PC-3 (cell line): Measurements from ENCODE around the gene TCERG1L. TPM values are rescaled to one million over a fixed set of nuclear protein-coding genes. Genes with fewer than 3 reads are reported as not detected.

Experiments used
- ATAC-seq: fragments of 200-7000 bp; cut with Tn5 transposase; 2 replicates; pipeline ENCODE4 v1.9.1; 2020; ENCODE audit warnings: mild to moderate bottlenecking, moderate library complexity
- BruUV-seq: library from RNA; stranded (reverse); fragments of 400-500 nt; replicated peaks from 2 replicates; lab custom pipeline; 2021; lab: Mats Ljungman, UMichigan
- CTCF ChIA-PET: fragments of 300-600 bp; sonication (Branson Sonifier 250); formaldehyde crosslinking; loops from one replicate; lab custom pipeline; 2022; ENCODE audit warnings: antibody characterized with exemption; lab: Charles Lee
- POLR2A ChIA-PET: fragments of 300-600 bp; sonication (Branson Sonifier 250); formaldehyde crosslinking; loops from one replicate; lab custom pipeline; 2022; ENCODE audit warnings: antibody characterized with exemption; ENCODE audit not compliant: unreplicated experiment; lab: Charles Lee
- DNase-seq: peaks from one replicate; pipeline ENCODE4 v3.0.0-alpha.2; 2015
- H2AFZ ChIP-seq: fragments of 300-600 bp; sonication (generic); 2 replicates; pipeline ENCODE4 v1.6.0; 2016; ENCODE audit warnings: antibody characterized with exemption, low read length
- H3F3A ChIP-seq: fragments of 300-600 bp; sonication (generic); one replicate; pipeline ENCODE4 v1.6.0; 2017; ENCODE audit warnings: antibody characterized with exemption, low read length, control low read depth, mild to moderate bottlenecking; ENCODE audit not compliant: unreplicated experiment
- H3K27ac ChIP-seq: fragments of 300-600 bp; sonication (generic); 2 replicates; pipeline ENCODE4 v1.5.1; 2016; ENCODE audit warnings: mild to moderate bottlenecking, low read length
- H3K27me3 ChIP-seq: fragments of 300-600 bp; sonication (generic); 2 replicates; pipeline ENCODE4 v1.6.1; 2016; ENCODE audit warnings: low read length, mixed read lengths
- H3K36me3 ChIP-seq: fragments of 300-600 bp; sonication (generic); 2 replicates; pipeline ENCODE4 v1.6.1; 2016; ENCODE audit warnings: low read depth, mixed run types, low read length, mixed read lengths
- H3K4me1 ChIP-seq: fragments of 300-600 bp; sonication (generic); 2 replicates; pipeline ENCODE4 v1.5.1; 2016; ENCODE audit warnings: low read length; ENCODE audit not compliant: insufficient read depth
- H3K4me2 ChIP-seq: fragments of 300-600 bp; sonication (generic); 2 replicates; pipeline ENCODE4 v1.6.0; 2016; ENCODE audit warnings: low read length
- H3K4me3 ChIP-seq: fragments of 300-600 bp; sonication (generic); 2 replicates; pipeline ENCODE4 v1.5.1; 2016; ENCODE audit warnings: mild to moderate bottlenecking, low read length, mixed read lengths
- H3K79me2 ChIP-seq: fragments of 300-600 bp; sonication (generic); 2 replicates; pipeline ENCODE4 v1.6.1; 2017; ENCODE audit warnings: low read length, mixed read lengths
- H3K9ac ChIP-seq: fragments of 300-600 bp; sonication (generic); 2 replicates; pipeline ENCODE4 v1.6.0; 2016; ENCODE audit warnings: mild to moderate bottlenecking, low read length
- H3K9me2 ChIP-seq: fragments of 300-600 bp; sonication (generic); replicated peaks from 2 replicates; pipeline ENCODE4 v1.6.1; 2016; ENCODE audit warnings: mixed run types, low read length, mixed read lengths
- H3K9me3 ChIP-seq: fragments of 300-600 bp; sonication (generic); 2 replicates; pipeline ENCODE4 v1.6.1; 2016; ENCODE audit warnings: low read length, mixed read lengths
- H4K20me1 ChIP-seq: fragments of 300-600 bp; sonication (generic); 2 replicates; pipeline ENCODE4 v1.6.1; 2016; ENCODE audit warnings: low read length, mixed read lengths
- EZH2 ChIP-seq: fragments of 300-600 bp; sonication (generic); IDR thresholded peaks from one replicate; pipeline ENCODE4 v1.6.1; 2017; ENCODE audit warnings: antibody characterized with exemption, mild to moderate bottlenecking, low read length; ENCODE audit not compliant: unreplicated experiment
- EZH2phosphoT487 ChIP-seq: fragments of 300-600 bp; sonication (generic); IDR thresholded peaks from 2 replicates; pipeline ENCODE4 v1.6.1; 2018; ENCODE audit warnings: mild to moderate bottlenecking, antibody characterized with exemption, low read length, borderline replicate concordance
- intact Hi-C: fragments of 100-400 bp; cut with micrococcal nuclease; formaldehyde crosslinking; loops from 2 replicates; pipeline ENCODE4 v1.9.0; 2023
- total RNA-seq: library from RNA; depleted of rRNA; stranded (reverse); fragments of >200 nt; gene quantifications from 2 replicates; pipeline ENCODE4 v1.2.3, GENCODE V29; 2014
- TF ChIP-seq, protein P1 (sequence below): fragments of 300-600 bp; sonication (generic); conservative IDR thresholded peaks from 2 replicates; pipeline ENCODE4 v1.5.1; 2017; ENCODE audit warnings: antibody characterized with exemption, low read depth, mild to moderate bottlenecking, low read length

Gene TCERG1L
- total RNA-seq, 1 experiment from 2014 or later = not detected

DNA sequence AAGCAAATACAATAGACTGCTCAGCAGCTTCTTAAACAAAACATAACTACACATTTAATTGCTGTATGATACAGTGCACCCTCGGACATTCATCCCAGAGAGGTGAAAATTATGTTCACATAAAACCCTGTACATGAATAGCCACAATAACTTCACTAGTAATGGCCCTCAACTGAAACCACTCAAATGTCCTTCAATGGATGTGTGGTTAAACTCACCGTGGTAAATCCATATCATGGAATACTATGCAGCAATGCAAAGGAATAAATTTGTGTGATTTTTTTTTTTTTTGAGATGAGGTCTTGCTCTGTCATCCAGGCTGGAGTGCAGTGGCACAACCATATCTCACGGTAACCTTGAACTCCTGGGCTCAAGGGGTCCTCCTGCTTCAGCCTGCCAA is 252.7 kb downstream of the TCERG1L start:
- no peaks in the 10 kb centered on the region for H3K36me3 ChIP-seq
- ATAC-seq = no peak
- ChIA-PET CTCF (no interaction called here), POLR2A (no interaction called here)
- BruUV-seq = no TSS peak
- H3F3A ChIP-seq = no peaks in the 10 kb centered on the region
- H3K4me2 ChIP-seq = no peak overlapping the region
- no peaks in the 10 kb centered on the region for H3K4me1 ChIP-seq
- no peaks in the 10 kb centered on the region for H3K79me2 ChIP-seq
- H3K27ac ChIP-seq = no peak overlapping the region
- H3K9ac ChIP-seq = no peak overlapping the region
- TF ChIP-seq, protein P1, sequence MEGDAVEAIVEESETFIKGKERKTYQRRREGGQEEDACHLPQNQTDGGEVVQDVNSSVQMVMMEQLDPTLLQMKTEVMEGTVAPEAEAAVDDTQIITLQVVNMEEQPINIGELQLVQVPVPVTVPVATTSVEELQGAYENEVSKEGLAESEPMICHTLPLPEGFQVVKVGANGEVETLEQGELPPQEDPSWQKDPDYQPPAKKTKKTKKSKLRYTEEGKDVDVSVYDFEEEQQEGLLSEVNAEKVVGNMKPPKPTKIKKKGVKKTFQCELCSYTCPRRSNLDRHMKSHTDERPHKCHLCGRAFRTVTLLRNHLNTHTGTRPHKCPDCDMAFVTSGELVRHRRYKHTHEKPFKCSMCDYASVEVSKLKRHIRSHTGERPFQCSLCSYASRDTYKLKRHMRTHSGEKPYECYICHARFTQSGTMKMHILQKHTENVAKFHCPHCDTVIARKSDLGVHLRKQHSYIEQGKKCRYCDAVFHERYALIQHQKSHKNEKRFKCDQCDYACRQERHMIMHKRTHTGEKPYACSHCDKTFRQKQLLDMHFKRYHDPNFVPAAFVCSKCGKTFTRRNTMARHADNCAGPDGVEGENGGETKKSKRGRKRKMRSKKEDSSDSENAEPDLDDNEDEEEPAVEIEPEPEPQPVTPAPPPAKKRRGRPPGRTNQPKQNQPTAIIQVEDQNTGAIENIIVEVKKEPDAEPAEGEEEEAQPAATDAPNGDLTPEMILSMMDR = no peak
- no peaks in the 10 kb centered on the region for H4K20me1 ChIP-seq
- DNase-seq = no peak
- no peak overlapping the region for H2AFZ ChIP-seq
- H3K27me3 ChIP-seq = no peaks in the 10 kb centered on the region
- H3K4me3 ChIP-seq = no peak overlapping the region
- no peaks in the 10 kb centered on the region for H3K9me3 ChIP-seq
- H3K9me2 ChIP-seq = no peaks in the 10 kb centered on the region
- intact Hi-C loops = no loop called here

DNA sequence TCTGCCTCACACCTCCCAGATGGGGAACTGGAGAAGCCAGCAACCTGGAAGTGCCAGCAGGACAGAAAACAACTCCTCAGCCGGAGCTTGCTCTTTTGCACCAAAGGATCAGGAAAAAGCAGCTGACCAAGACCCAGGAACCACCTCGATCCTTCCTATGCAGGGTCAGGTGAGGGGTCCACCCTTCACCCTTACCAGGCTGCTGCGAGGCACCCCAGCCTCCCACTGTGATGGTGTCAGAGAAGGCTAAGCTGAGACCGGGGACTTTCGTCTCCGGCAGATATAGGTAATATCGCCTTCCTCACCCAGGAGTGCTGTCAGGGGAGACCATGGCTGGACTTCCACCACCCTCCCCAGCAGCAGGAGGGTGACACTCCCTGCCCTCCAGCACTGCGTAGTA is 254.7 kb downstream of the TCERG1L start:
- no peak overlapping the region for H3K27ac ChIP-seq
- ChIA-PET POLR2A (no interaction called here), CTCF (no interaction called here)
- H3K4me2 ChIP-seq = no peak overlapping the region
- intact Hi-C loops = no loop called here
- no peak overlapping the region for H3K9ac ChIP-seq
- no peak overlapping the region for H2AFZ ChIP-seq
- H3K9me3 ChIP-seq = no peaks in the 10 kb centered on the region
- no peaks in the 10 kb centered on the region for H4K20me1 ChIP-seq
- H3K4me1 ChIP-seq = no peaks in the 10 kb centered on the region
- TF ChIP-seq EZH2phosphoT487 = no peak
- TF ChIP-seq, protein P1 = no peak
- DNase-seq (no peak), ATAC-seq (no peak)
- H3F3A ChIP-seq = no peaks in the 10 kb centered on the region
- H3K36me3 ChIP-seq = no peaks in the 10 kb centered on the region
- H3K27me3 ChIP-seq = no peaks in the 10 kb centered on the region
- H3K9me2 ChIP-seq = no peaks in the 10 kb centered on the region
- no TSS peak for BruUV-seq
- no peak overlapping the region for H3K4me3 ChIP-seq
- no peaks in the 10 kb centered on the region for H3K79me2 ChIP-seq

DNA sequence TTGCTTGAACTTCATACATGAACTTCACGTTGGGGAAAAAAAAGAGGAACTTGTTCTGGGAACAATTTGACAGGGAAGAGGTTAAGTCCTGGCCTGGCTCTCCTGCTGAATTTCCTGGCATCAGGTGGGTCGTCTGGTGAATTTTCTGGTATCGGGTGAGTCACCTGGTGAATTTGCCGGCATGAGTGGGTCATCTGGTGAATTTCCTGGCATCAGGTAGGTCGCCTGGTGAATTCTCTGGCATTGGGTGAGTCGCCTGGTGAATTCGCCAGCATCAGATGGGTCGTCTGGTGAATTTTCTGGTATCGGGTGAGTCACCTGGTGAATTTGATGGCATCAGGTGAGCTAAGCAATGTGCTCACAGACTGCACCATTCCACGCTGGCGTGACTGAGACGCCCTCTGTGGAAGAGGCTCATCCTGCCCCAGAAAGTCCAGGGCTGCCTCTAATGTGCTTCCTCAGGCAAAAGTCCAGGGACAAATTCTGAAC is 255.4 kb downstream of the TCERG1L start:
- ATAC-seq (no peak), DNase-seq (no peak)
- Histone ChIP-seq H2AFZ (no peak overlapping the region), H3K4me1 (no peaks in the 10 kb centered on the region), H3K27ac (no peak overlapping the region), H3F3A (no peaks in the 10 kb centered on the region), H3K9me2 (no peaks in the 10 kb centered on the region), H3K4me2 (no peak overlapping the region), H3K4me3 (no peak overlapping the region), H3K36me3 (no peaks in the 10 kb centered on the region), H3K27me3 (no peaks in the 10 kb centered on the region), H3K9me3 (no peaks in the 10 kb centered on the region), H3K9ac (no peak overlapping the region), H3K79me2 (no peaks in the 10 kb centered on the region), H4K20me1 (no peaks in the 10 kb centered on the region)
- TF ChIP-seq, protein P1 = no peak
- no peak for TF ChIP-seq EZH2
- no peak for TF ChIP-seq EZH2phosphoT487
- intact Hi-C loops = no loop called here
- ChIA-PET POLR2A (no interaction called here), CTCF (no interaction called here)
- no TSS peak for BruUV-seq
